Mesodermal cell (in vitro differentiated cells): ENCODE data around the gene BET1. TPM values are rescaled to one million over a fixed set of nuclear protein-coding genes. Genes with fewer than 3 reads are reported as not detected.

ENCODE experiments used
- H3K27ac ChIP-seq: 2 replicates; pipeline ENCODE4 v1.7.0; 2013; ENCODE audit warnings: mild to moderate bottlenecking, low read depth, low read length, moderate library complexity; ENCODE audit not compliant: severe bottlenecking
- H3K36me3 ChIP-seq: 2 replicates; pipeline ENCODE4 v1.7.1; 2013; ENCODE audit warnings: mild to moderate bottlenecking, low read length, moderate library complexity; ENCODE audit not compliant: control insufficient read depth, insufficient read depth
- H3K4me1 ChIP-seq: one replicate; pipeline ENCODE4 v1.7.1; 2013; ENCODE audit warnings: mild to moderate bottlenecking, low read length; ENCODE audit not compliant: insufficient read depth, control insufficient read depth, poor library complexity, severe bottlenecking
- H3K4me3 ChIP-seq: 2 replicates; pipeline ENCODE4 v1.7.0; 2013; ENCODE audit warnings: low read length, control low read depth, mild to moderate bottlenecking; ENCODE audit not compliant: insufficient read depth, poor library complexity, severe bottlenecking; ENCODE audit errors: extremely low read depth
- H3K9me3 ChIP-seq: 2 replicates; pipeline ENCODE4 v1.7.1; 2013; ENCODE audit warnings: mild to moderate bottlenecking, low read length, moderate library complexity; ENCODE audit not compliant: control insufficient read depth
- WGBS, 2 experiments: methylation state at CpG; one replicate each; pipeline ENCODE4 v1.1.5; 2013; ENCODE audit warnings: missing lambda C conversion rate in 2 of 2; ENCODE audit not compliant: insufficient coverage in 2 of 2; 5-methylcytosine and 5-hydroxymethylcytosine counted together
- polyA plus RNA-seq, 2 experiments: library from polyadenylated mRNA; stranded (reverse); fragments of 50-300 nt; gene quantifications; one replicate each; pipeline ENCODE4 v1.2.3, GENCODE V29; 2013

Gene BET1
- polyA plus RNA-seq (2013, experiment 1 of 2) = 38.5 TPM
- polyA plus RNA-seq (2013, experiment 2 of 2) = 42.8 TPM

- Histone ChIP-seq H3K4me3 (peak within 1 kb of the TSS; percentile 80), H3K27ac (peak within 1 kb of the TSS; percentile 90), H3K4me1 (no peaks in the 10 kb centered on the region), H3K9me3 (no peaks in the 10 kb centered on the region), H3K36me3 (peaks cover 2% of the 10 kb centered on the region)
- 1 to 3% methylated on average over 27 to 34 of the region's 47 CpGs for WGBS, 2 experiments
Observed at GRCh38 chr7:94004024-94004951, at the start of gene BET1. Gene BET1 (minus strand): TSS chr7:94004355. CDS start chr7:94004216, 139 bp downstream.

- Histone ChIP-seq H3K4me1 (no peaks in the 10 kb centered on the region), H3K4me3 (no peak overlapping the region), H3K27ac (no peak overlapping the region), H3K36me3 (no peaks in the 10 kb centered on the region), H3K9me3 (peaks cover 4% of the 10 kb centered on the region)
- WGBS, 2 experiments = no CpG with 5 or more reads among the region's 2 CpGs
Observed at GRCh38 chr7:94053532-94053931, 49.4 kb upstream of the BET1 start.

GRCh38 chr7:94052398-94053180, 48.4 kb upstream of the BET1 start:
- 60% methylated on average over 1 of the region's 5 CpGs; no CpG with 5 or more reads in 1 of the 2 experiments for WGBS, 2 experiments
- Histone ChIP-seq H3K9me3 (peaks cover 4% of the 10 kb centered on the region), H3K36me3 (no peaks in the 10 kb centered on the region), H3K4me1 (no peaks in the 10 kb centered on the region), H3K4me3 (no peak overlapping the region), H3K27ac (no peak overlapping the region)

GRCh38 chr7:94050046-94050445, 45.9 kb upstream of the BET1 start:
- H3K4me3 ChIP-seq = no peak overlapping the region
- H3K27ac ChIP-seq = no peak overlapping the region
- no peaks in the 10 kb centered on the region for H3K36me3 ChIP-seq
- no peaks in the 10 kb centered on the region for H3K9me3 ChIP-seq
- H3K4me1 ChIP-seq = no peaks in the 10 kb centered on the region
- 100% methylated on average over 2 of the region's 4 CpGs; no CpG with 5 or more reads in 1 of the 2 experiments for WGBS, 2 experiments

GRCh38 chr7:94049615-94050014, 45.5 kb upstream of the BET1 start:
- Histone ChIP-seq H3K9me3 (no peaks in the 10 kb centered on the region), H3K4me3 (no peak overlapping the region), H3K36me3 (no peaks in the 10 kb centered on the region), H3K27ac (no peak overlapping the region), H3K4me1 (no peaks in the 10 kb centered on the region)
- 58 to 64% methylated on average over 3 of the region's 5 CpGs for WGBS, 2 experiments

- no peaks in the 10 kb centered on the region for H3K36me3 ChIP-seq
Observed at GRCh38 chr7:94048755-94049154, 44.6 kb upstream of the BET1 start.

GRCh38 chr7:94047956-94048355, 43.8 kb upstream of the BET1 start:
- Histone ChIP-seq H3K4me1 (no peaks in the 10 kb centered on the region), H3K9me3 (no peaks in the 10 kb centered on the region), H3K27ac (no peak overlapping the region), H3K36me3 (no peaks in the 10 kb centered on the region), H3K4me3 (no peak overlapping the region)
- 100% methylated on average over 1 of the region's 1 CpG; no CpG with 5 or more reads in 1 of the 2 experiments for WGBS, 2 experiments

More at GRCh38 chr7:94048755-94049154, 44.6 kb upstream of the BET1 start:
- Histone ChIP-seq H3K4me1 (no peaks in the 10 kb centered on the region), H3K4me3 (no peak overlapping the region), H3K27ac (no peak overlapping the region), H3K9me3 (no peaks in the 10 kb centered on the region)
- no CpG with 5 or more reads among the region's 2 CpGs for WGBS, 2 experiments

- H3K4me1 ChIP-seq = no peaks in the 10 kb centered on the region
Observed at GRCh38 chr7:94045581-94045980, 41.4 kb upstream of the BET1 start.

GRCh38 chr7:94044806-94045205, 40.7 kb upstream of the BET1 start:
- no peak overlapping the region for H3K4me3 ChIP-seq
- H3K27ac ChIP-seq = no peak overlapping the region
- peaks cover 3% of the 10 kb centered on the region for H3K4me1 ChIP-seq
- no peaks in the 10 kb centered on the region for H3K36me3 ChIP-seq
- no peaks in the 10 kb centered on the region for H3K9me3 ChIP-seq

More at GRCh38 chr7:94045581-94045980, 41.4 kb upstream of the BET1 start:
- no peak overlapping the region for H3K4me3 ChIP-seq
- H3K9me3 ChIP-seq = no peaks in the 10 kb centered on the region
- no peaks in the 10 kb centered on the region for H3K36me3 ChIP-seq
- no peak overlapping the region for H3K27ac ChIP-seq
- WGBS, 2 experiments = 100% methylated on average over 1 of the region's 2 CpGs; no CpG with 5 or more reads in 1 of the 2 experiments

- Histone ChIP-seq H3K4me3 (no peak overlapping the region), H3K9me3 (no peaks in the 10 kb centered on the region), H3K27ac (no peak overlapping the region), H3K36me3 (no peaks in the 10 kb centered on the region), H3K4me1 (peaks cover 3% of the 10 kb centered on the region)
- 60% methylated on average over 1 of the region's 1 CpG; no CpG with 5 or more reads in 1 of the 2 experiments for WGBS, 2 experiments
Observed at GRCh38 chr7:94043299-94043698, 39.1 kb upstream of the BET1 start.
